Measurements from ENCODE around the gene IKZF3. TPM values are rescaled to one million over a fixed set of nuclear protein-coding genes. Genes with fewer than 3 reads are reported as not detected.

Gene IKZF3
- total and polyA plus RNA-seq, 10 of the 15 experiments (the other 5 are each of a cell fraction or from before 2014, with no cell fraction given), result 5.5 to 98.2 (median 47.6) TPM

DNA sequence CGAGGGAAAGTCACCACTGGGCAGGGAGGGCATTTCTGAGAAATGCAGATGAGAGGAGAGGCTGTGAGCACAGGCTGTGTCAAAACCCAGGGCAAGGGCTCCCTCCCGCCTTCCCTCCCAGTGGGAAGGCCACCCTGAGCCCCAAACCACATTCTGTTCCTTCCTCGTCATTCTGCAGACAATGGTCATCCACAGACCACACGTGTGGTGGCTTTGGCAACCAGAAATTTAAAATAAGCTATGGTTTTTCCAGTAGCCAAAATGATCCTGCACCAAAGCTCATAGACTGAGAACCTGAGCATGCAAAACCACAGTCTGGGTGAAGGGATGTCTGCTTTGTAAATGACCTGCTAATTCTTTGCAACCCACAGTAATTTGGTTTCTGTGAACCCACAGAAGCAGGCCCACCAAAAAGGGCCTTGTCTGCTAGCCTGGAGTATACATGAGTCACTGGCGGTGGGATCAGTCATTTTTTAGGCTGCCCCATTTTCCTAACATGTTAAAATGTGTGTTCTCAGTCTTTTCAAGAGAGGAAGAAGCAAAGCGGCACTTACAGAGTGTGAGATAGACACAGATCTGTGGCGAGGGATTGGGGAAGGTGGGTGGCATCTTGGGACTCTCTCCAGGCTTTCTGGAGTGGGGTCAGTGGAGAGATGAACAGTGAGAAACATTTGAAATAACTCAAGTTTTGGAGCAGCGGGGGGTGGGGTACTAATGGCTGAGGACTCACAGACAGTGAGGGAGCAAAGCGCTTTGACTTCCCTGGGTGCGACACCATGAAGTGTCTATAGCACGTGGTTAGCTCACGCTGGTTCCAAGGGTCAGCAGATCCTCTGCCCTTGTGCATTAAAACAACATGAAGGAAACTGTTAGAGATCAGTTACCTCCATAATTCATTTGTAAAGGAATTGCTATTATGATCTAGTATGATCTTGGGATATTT is 105.9 kb downstream of the IKZF3 start (continued):
- TF ChIP-seq, protein P1, sequence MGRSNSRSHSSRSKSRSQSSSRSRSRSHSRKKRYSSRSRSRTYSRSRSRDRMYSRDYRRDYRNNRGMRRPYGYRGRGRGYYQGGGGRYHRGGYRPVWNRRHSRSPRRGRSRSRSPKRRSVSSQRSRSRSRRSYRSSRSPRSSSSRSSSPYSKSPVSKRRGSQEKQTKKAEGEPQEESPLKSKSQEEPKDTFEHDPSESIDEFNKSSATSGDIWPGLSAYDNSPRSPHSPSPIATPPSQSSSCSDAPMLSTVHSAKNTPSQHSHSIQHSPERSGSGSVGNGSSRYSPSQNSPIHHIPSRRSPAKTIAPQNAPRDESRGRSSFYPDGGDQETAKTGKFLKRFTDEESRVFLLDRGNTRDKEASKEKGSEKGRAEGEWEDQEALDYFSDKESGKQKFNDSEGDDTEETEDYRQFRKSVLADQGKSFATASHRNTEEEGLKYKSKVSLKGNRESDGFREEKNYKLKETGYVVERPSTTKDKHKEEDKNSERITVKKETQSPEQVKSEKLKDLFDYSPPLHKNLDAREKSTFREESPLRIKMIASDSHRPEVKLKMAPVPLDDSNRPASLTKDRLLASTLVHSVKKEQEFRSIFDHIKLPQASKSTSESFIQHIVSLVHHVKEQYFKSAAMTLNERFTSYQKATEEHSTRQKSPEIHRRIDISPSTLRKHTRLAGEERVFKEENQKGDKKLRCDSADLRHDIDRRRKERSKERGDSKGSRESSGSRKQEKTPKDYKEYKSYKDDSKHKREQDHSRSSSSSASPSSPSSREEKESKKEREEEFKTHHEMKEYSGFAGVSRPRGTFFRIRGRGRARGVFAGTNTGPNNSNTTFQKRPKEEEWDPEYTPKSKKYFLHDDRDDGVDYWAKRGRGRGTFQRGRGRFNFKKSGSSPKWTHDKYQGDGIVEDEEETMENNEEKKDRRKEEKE (IDR thresholded peaks at IDR 0.05), result no peak
- TF ChIP-seq SMARCA5 (IDR thresholded peaks at IDR 0.05) (peak; percentile 7; the same call in 1 of the 2 replicates), NBN (IDR thresholded peaks at IDR 0.05) (peak; percentile 74), STAT3 (IDR thresholded peaks at IDR 0.05; ENCODE audit: low read depth, low read length) (no peak), HDAC2 (IDR thresholded peaks at IDR 0.05) (no peak), CBX5 (IDR thresholded peaks at IDR 0.05; ENCODE audit: low read depth) (no peak), MYB (IDR thresholded peaks at IDR 0.05; ENCODE audit: borderline replicate concordance, low read depth, low read length) (no peak), GABPA (IDR thresholded peaks at IDR 0.05; ENCODE audit: low read depth) (no peak), KDM1A (IDR thresholded peaks at IDR 0.05; ENCODE audit: borderline replicate concordance) (no peak), PAX5 (IDR thresholded peaks at IDR 0.05; ENCODE audit: borderline replicate concordance, low read depth, low read length) (peak; percentile 79; the same call in 1 of the 2 replicates), NFIC (IDR thresholded peaks at IDR 0.05; ENCODE audit: low read depth, low read length) (peak; percentile 92), ZNF24 (IDR thresholded peaks at IDR 0.05) (no peak), SPI1 (IDR thresholded peaks at IDR 0.05; ENCODE audit: borderline replicate concordance, insufficient read depth, low read depth, low read length) (no peak), IKZF1 (conservative IDR thresholded peaks at IDR 0.05) (peak; percentile 99), POU2F2 (IDR thresholded peaks at IDR 0.05; ENCODE audit: borderline replicate concordance, low read depth, low read length) (peak; percentile 70; the same call in 2 of the 3 replicates), PAX8 (IDR thresholded peaks at IDR 0.05) (no peak)
